ENCODE results near the gene JOSD2.

DNA sequence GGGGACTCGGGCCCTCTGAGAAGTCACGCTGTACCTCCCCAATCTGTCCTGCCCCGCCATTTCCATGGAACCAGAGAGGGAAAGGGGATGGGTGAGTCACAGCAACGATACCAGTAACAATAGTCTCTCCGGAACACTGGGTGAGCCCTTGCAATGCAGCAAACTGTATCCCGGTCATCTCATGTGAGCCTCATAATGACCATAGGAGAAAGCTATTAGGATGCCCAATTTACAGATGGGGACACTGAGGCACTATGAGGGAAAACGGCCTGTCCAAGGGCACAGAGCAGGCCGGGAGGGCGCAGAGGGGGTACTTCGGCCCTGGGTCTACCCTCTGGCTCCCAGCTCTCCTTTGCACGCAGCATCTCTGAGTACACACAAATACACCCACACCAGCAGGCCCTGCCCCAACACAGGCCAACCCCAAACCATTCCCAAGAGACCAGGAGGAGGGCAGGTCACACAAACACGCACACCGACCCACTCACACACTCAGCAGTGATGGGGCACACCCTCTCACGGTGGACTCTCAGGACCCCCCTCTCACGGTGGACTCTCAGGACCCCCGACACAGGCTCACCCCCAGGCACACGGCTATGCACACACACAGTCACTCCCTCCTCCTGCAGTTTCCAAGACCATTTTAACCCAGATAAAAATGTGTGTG is 39.1 kb upstream of the JOSD2 start:
- TF ChIP-seq CTCF (IDR thresholded peaks at IDR 0.05) (no peak), POLR2A (IDR thresholded peaks at IDR 0.05) (no peak)

All from lower leg skin (tissue), 3 donors.